H1 (cell line): ENCODE results near the gene DTWD2. TPM values are rescaled to one million over a fixed set of nuclear protein-coding genes. Genes with fewer than 3 reads are reported as not detected.

Experiments used
- CTCF ChIA-PET: fragments of 300-600 bp; sonication (Branson Sonifier 250); formaldehyde crosslinking; loops from one replicate; lab custom pipeline; 2021; ENCODE audit not compliant: partially characterized antibody; lab: Charles Lee
- POLR2A ChIA-PET: fragments of 300-600 bp; sonication (Branson Sonifier 250); formaldehyde crosslinking; loops from one replicate; lab custom pipeline; 2021; ENCODE audit warnings: inconsistent platforms; ENCODE audit not compliant: partially characterized antibody; lab: Charles Lee
- DNase-seq, 2 experiments: peaks; one replicate each; pipeline versions ENCODE4 v3.0.0 to v3.0.0-alpha.2; 2010 to 2022; ENCODE audit warnings: low spot score in 2 of 2, low read depth in 1 of 2, mixed read lengths in 1 of 2
- FAIRE-seq: peaks from 2 replicates; lab custom pipeline; 2011; peaks lifted over from hg19 to GRCh38; lab: Jason Lieb, UNC
- H2AFZ ChIP-seq: 2 replicates; pipeline ENCODE4 v1.8.1; 2012; ENCODE audit warnings: low read length, inconsistent platforms
- H2AK5ac ChIP-seq: 2 replicates; pipeline ENCODE4 v1.6.1; 2013; ENCODE audit warnings: low read depth, low read length
- H2BK120ac ChIP-seq: replicated peaks from 2 replicates; pipeline ENCODE3; 2013; ENCODE audit warnings: low read depth, low read length, inconsistent platforms
- H2BK12ac ChIP-seq: 2 replicates; pipeline ENCODE4 v1.6.1; 2013; ENCODE audit warnings: low read depth, low read length
- H2BK15ac ChIP-seq: 2 replicates; pipeline ENCODE4 v1.6.1; 2013; ENCODE audit warnings: low read length
- H2BK20ac ChIP-seq: 2 replicates; pipeline ENCODE4 v1.6.1; 2013; ENCODE audit warnings: low read length
- H2BK5ac ChIP-seq: 2 replicates; pipeline ENCODE4 v1.6.1; 2013; ENCODE audit warnings: low read depth, low read length
- H3K14ac ChIP-seq: 2 replicates; pipeline ENCODE4 v1.6.1; 2013; ENCODE audit warnings: inconsistent platforms; ENCODE audit not compliant: insufficient read length
- H3K18ac ChIP-seq: 2 replicates; pipeline ENCODE4 v1.6.1; 2013; ENCODE audit warnings: low read length; ENCODE audit errors: extremely low read depth
- H3K23ac ChIP-seq: 2 replicates; pipeline ENCODE4 v1.6.1; 2013; ENCODE audit warnings: inconsistent platforms; ENCODE audit not compliant: insufficient read length
- H3K23me2 ChIP-seq: 2 replicates; pipeline ENCODE4 v1.6.1; 2013; ENCODE audit warnings: low read depth, low read length
- H3K27ac ChIP-seq: 2 replicates; pipeline ENCODE4 v1.6.1; 2011; ENCODE audit warnings: low read depth, low read length, inconsistent platforms
- H3K27me3 ChIP-seq, 4 experiments: replicated peaks in 1 of 4; 1 replicate in 1 of 4; 2 replicates in 3 of 4; pipeline versions ENCODE4 v1.6.1 to v1.8.1; 2011 to 2013; ENCODE audit warnings: low read length in 3 of 4, mild to moderate bottlenecking in 3 of 4, inconsistent platforms in 2 of 4, mixed read lengths in 2 of 4, moderate library complexity in 1 of 4; ENCODE audit not compliant: control insufficient read depth in 3 of 4, insufficient read depth in 3 of 4; ENCODE audit errors: extremely low read depth in 1 of 4
- H3K36me3 ChIP-seq, 4 experiments: 2 replicates each; pipeline versions ENCODE4 v1.6.1 to v1.8.1; 2011 to 2013; ENCODE audit warnings: mild to moderate bottlenecking in 4 of 4, low read length in 3 of 4, moderate library complexity in 2 of 4, control low read depth in 1 of 4, inconsistent platforms in 1 of 4; ENCODE audit not compliant: insufficient read depth in 4 of 4, control insufficient read depth in 2 of 4
- H3K4ac ChIP-seq: replicated peaks from 2 replicates; pipeline ENCODE3; 2013; ENCODE audit warnings: low read length, low read depth, mixed read lengths, inconsistent platforms; ENCODE audit not compliant: insufficient read length
- H3K4me1 ChIP-seq, 4 experiments: replicated peaks in 1 of 4; 1 replicate in 1 of 4; 2 replicates in 3 of 4; pipeline versions ENCODE4 v1.6.1 to v1.8.1; 2011 to 2013; ENCODE audit warnings: low read length in 3 of 4, inconsistent platforms in 2 of 4, mixed read lengths in 1 of 4; ENCODE audit not compliant: insufficient read depth in 4 of 4, control insufficient read depth in 3 of 4
- H3K4me2 ChIP-seq, 2 experiments: 2 replicates each; pipeline versions ENCODE4 v1.6.1 to v1.8.1; 2011 to 2013; ENCODE audit warnings: low read depth in 2 of 2, low read length in 2 of 2, control low read depth in 1 of 2, inconsistent platforms in 1 of 2, mild to moderate bottlenecking in 1 of 2; ENCODE audit not compliant: insufficient read depth in 1 of 2
- H3K4me3 ChIP-seq, 4 experiments: fragments of 200-600, 300-600 bp in 1 of 4; sonication (generic), shearing (Covaris generic), sonication (Bioruptor Twin) in 1 of 4; 2 replicates each; pipeline versions ENCODE4 v1.5.1 to v1.8.1; 2011 to 2016; ENCODE audit warnings: low read length in 4 of 4, low read depth in 3 of 4, control low read depth in 2 of 4, inconsistent platforms in 2 of 4, mild to moderate bottlenecking in 2 of 4, mixed read lengths in 1 of 4, moderate library complexity in 1 of 4; ENCODE audit not compliant: insufficient read depth in 2 of 4; ENCODE audit errors: extremely low read depth in 1 of 4
- H3K56ac ChIP-seq: replicated peaks from 2 replicates; pipeline ENCODE3; 2013; ENCODE audit warnings: low read depth, mild to moderate bottlenecking, mixed read lengths, low read length, inconsistent platforms; ENCODE audit not compliant: insufficient read length
- H3K79me1 ChIP-seq: 2 replicates; pipeline ENCODE4 v1.6.1; 2013; ENCODE audit warnings: low read depth, low read length, control low read depth
- H3K79me2 ChIP-seq, 2 experiments: 2 replicates each; pipeline versions ENCODE4 v1.6.1 to v1.8.1; 2012 to 2013; ENCODE audit warnings: low read length in 2 of 2, mild to moderate bottlenecking in 2 of 2, inconsistent platforms in 1 of 2; ENCODE audit not compliant: insufficient read depth in 2 of 2, control insufficient read depth in 1 of 2
- H3K9ac ChIP-seq, 4 experiments: replicated peaks in 1 of 4; 1 replicate in 1 of 4; 2 replicates in 3 of 4; pipeline versions ENCODE4 v1.6.1 to v1.8.1; 2011 to 2013; ENCODE audit warnings: low read depth in 3 of 4, low read length in 3 of 4, control low read depth in 2 of 4, mild to moderate bottlenecking in 2 of 4, moderate library complexity in 2 of 4, inconsistent platforms in 1 of 4; ENCODE audit errors: extremely low read depth in 1 of 4
- H3K9me3 ChIP-seq, 2 experiments: 2 replicates each; pipeline versions ENCODE4 v1.6.1 to v1.8.1; 2012 to 2013; ENCODE audit warnings: mild to moderate bottlenecking in 2 of 2, moderate library complexity in 2 of 2, control low read depth in 1 of 2, inconsistent platforms in 1 of 2, low read depth in 1 of 2, low read length in 1 of 2, mixed read lengths in 1 of 2; ENCODE audit not compliant: insufficient read depth in 2 of 2
- H4K20me1 ChIP-seq, 2 experiments: replicated peaks in 1 of 2; 2 replicates each; pipeline versions ENCODE3 to v1.8.1; 2011 to 2013; ENCODE audit warnings: inconsistent platforms in 2 of 2, low read length in 2 of 2, mild to moderate bottlenecking in 1 of 2; ENCODE audit not compliant: insufficient read depth in 2 of 2, control insufficient read depth in 1 of 2
- H4K5ac ChIP-seq: 2 replicates; pipeline ENCODE4 v1.6.1; 2013; ENCODE audit warnings: low read length, low read depth, mixed read lengths, inconsistent platforms; ENCODE audit not compliant: insufficient read length
- H4K8ac ChIP-seq: 2 replicates; pipeline ENCODE4 v1.8.0; 2013; ENCODE audit warnings: mild to moderate bottlenecking, moderate library complexity, low read length, inconsistent platforms; ENCODE audit not compliant: insufficient read depth; ENCODE audit errors: extremely low read depth
- H4K91ac ChIP-seq: replicated peaks from 2 replicates; pipeline ENCODE3; 2013; ENCODE audit warnings: low read length, mixed read lengths, inconsistent platforms; ENCODE audit not compliant: insufficient read length
- ASH2L ChIP-seq: fragments of 200-600, 300-600 bp; sonication (generic); IDR thresholded peaks from one replicate; pipeline ENCODE4 v1.7.1; 2017; ENCODE audit warnings: low read length
- CTCF ChIP-seq, 3 experiments: IDR thresholded peaks; 1 replicate in 2 of 3; 2 replicates in 1 of 3; pipeline versions ENCODE4 v1.5.1 to v1.6.1; 2011; ENCODE audit warnings: low read length in 3 of 3, mild to moderate bottlenecking in 3 of 3, inconsistent platforms in 2 of 3, low read depth in 1 of 3, moderate library complexity in 1 of 3; ENCODE audit not compliant: insufficient read depth in 1 of 3; ENCODE audit errors: control extremely low read depth in 1 of 3
- EZH2 ChIP-seq: fragments of 200-600 bp; sonication (generic); IDR thresholded peaks from 2 replicates; pipeline ENCODE4 v1.7.1; 2012; ENCODE audit warnings: low read depth, mild to moderate bottlenecking, moderate library complexity, low read length, inconsistent platforms; ENCODE audit not compliant: severe bottlenecking
- GTF2F1 ChIP-seq: IDR thresholded peaks from 2 replicates; pipeline ENCODE4 v1.6.1; 2012; ENCODE audit warnings: low read depth, low read length, improper control_type of control experiment, borderline replicate concordance
- HDAC6 ChIP-seq: IDR thresholded peaks from one replicate; pipeline ENCODE4 v1.7.1; 2012; ENCODE audit warnings: low read depth, mild to moderate bottlenecking, inconsistent platforms, low read length, moderate library complexity
- KDM4A ChIP-seq: IDR thresholded peaks from one replicate; pipeline ENCODE4 v1.7.1; 2012; ENCODE audit warnings: low read depth, mild to moderate bottlenecking, moderate library complexity, low read length, inconsistent platforms; ENCODE audit not compliant: severe bottlenecking
- NANOG ChIP-seq: IDR thresholded peaks from 2 replicates; pipeline ENCODE4 v1.6.1; 2011; ENCODE audit warnings: low read length, low read depth, mild to moderate bottlenecking, inconsistent platforms; ENCODE audit not compliant: insufficient read depth, poor library complexity, severe bottlenecking
- POLR2A ChIP-seq, 2 experiments: IDR thresholded peaks; 1 replicate in 1 of 2; 2 replicates in 1 of 2; pipeline ENCODE4 v1.6.1; 2011; ENCODE audit warnings: low read depth in 2 of 2, low read length in 2 of 2, mild to moderate bottlenecking in 2 of 2; ENCODE audit errors: control extremely low read depth in 1 of 2
- SP2 ChIP-seq: IDR thresholded peaks from 2 replicates; pipeline ENCODE4 v1.6.1; 2012; ENCODE audit warnings: mild to moderate bottlenecking, low read length, inconsistent platforms
- SRF ChIP-seq: IDR thresholded peaks from 2 replicates; pipeline ENCODE4 v1.6.1; 2011; ENCODE audit warnings: mild to moderate bottlenecking, low read depth, low read length, moderate library complexity
- SUZ12 ChIP-seq: fragments of 200-600 bp; sonication (generic); IDR thresholded peaks from 2 replicates; pipeline ENCODE4 v1.6.1; 2012; ENCODE audit warnings: mild to moderate bottlenecking, inconsistent platforms, low read length, moderate library complexity, mixed read lengths
- WGBS, 2 experiments: shearing (Covaris generic) in 1 of 2; methylation state at CpG; one replicate each; pipeline versions ENCODE4 v1.1.6 to v1.1.7; 2013 to 2015; ENCODE audit warnings: low lambda C conversion rate in 2 of 2, mixed read lengths in 2 of 2, inconsistent platforms in 1 of 2, low coverage in 1 of 2, missing lambda C conversion rate in 1 of 2; ENCODE audit not compliant: insufficient replicate concordance in 2 of 2, insufficient coverage in 1 of 2, insufficient read length in 1 of 2; ENCODE audit errors: extremely low coverage in 1 of 2, missing lambda C conversion rate in 1 of 2; 5-methylcytosine and 5-hydroxymethylcytosine counted together
- polyA plus RNA-seq, 7 experiments: library from polyadenylated mRNA; depleted of rRNA in 3 of 7; stranded (reverse) in 5 of 7; unstranded in 2 of 7; fragments of >200 nt in 5 of 7; fragments of 200-250 nt in 2 of 7; gene quantifications; 1 replicate in 5 of 7; 2 replicates in 1 of 7; 4 replicates in 1 of 7; pipeline versions ENCODE4 v1.2.1 to v1.2.3, GENCODE V29; 2011 to 2013; ENCODE audit warnings: missing spikeins in 2 of 7, mixed read lengths in 2 of 7
- total RNA-seq: library from RNA; stranded (reverse); fragmentation: NEBNext Ultra II Directional; extraction: Animal tissue kit (Norgen Biotek cat#: 25700); gene quantifications from 2 replicates; pipeline ENCODE4 v1.2.1, GENCODE V29; 2021

Gene DTWD2
- total and polyA plus RNA-seq, 2 of the 8 experiments (the other 6 are each of a cell fraction or from before 2014, with no cell fraction given): 4.3 to 17.1 TPM

GRCh38 chr5:119028575-119028974, 40.2 kb upstream of the DTWD2 start:
- peaks cover 0 to 10% (median 6%) of the 10 kb centered on the region in 4 experiments; a peak in 4 of 7 replicates for H3K4me1 ChIP-seq
- H4K91ac ChIP-seq: no peak overlapping the region
- no peak overlapping the region for H2BK20ac ChIP-seq
- no peaks in the 10 kb centered on the region for H3K9me3 ChIP-seq
- H2BK5ac ChIP-seq: no peak overlapping the region
- no peak overlapping the region for H3K56ac ChIP-seq
- H3K27ac ChIP-seq: no peak overlapping the region
- H3K18ac ChIP-seq: no peak overlapping the region
- no peaks in the 10 kb centered on the region for H3K27me3 ChIP-seq
- TF ChIP-seq SRF (no peak), GTF2F1 (no peak), NANOG (no peak), SUZ12 (no peak), EZH2 (no peak), CTCF (IDR thresholded peaks at IDR 0.05; ENCODE audit: control extremely low read depth in 1 of 3, insufficient read depth in 1 of 3, low read depth in 1 of 3, low read length in 3 of 3) (no peak), POLR2A (IDR thresholded peaks at IDR 0.05; ENCODE audit: control extremely low read depth in 1 of 2, low read depth in 2 of 2, low read length in 2 of 2) (no peak), HDAC6 (no peak), SP2 (no peak), KDM4A (no peak), ASH2L (no peak)
- no peak overlapping the region for H3K4ac ChIP-seq
- FAIRE-seq (no peak), DNase-seq (no peak)
- no peak overlapping the region for H2BK120ac ChIP-seq
- no peak overlapping the region for H2BK15ac ChIP-seq
- no peaks in the 10 kb centered on the region for H3K23me2 ChIP-seq
- no peak overlapping the region for H4K5ac ChIP-seq
- no peak overlapping the region for H3K9ac ChIP-seq
- no peak overlapping the region for H3K4me2 ChIP-seq
- ChIA-PET POLR2A (interaction anchor here (0.6 kb wide), 1 partner anchor 318 kb away, joined by 4 read pairs; no protein-coding TSS in a partner anchor), CTCF (interaction anchor here (0.6 to 0.7 kb wide), 3 partner anchors 10 to 1582 kb away, joined by 3 read pairs; no protein-coding TSS in a partner anchor)
- no peak overlapping the region for H3K4me3 ChIP-seq
- H2AK5ac ChIP-seq: no peak overlapping the region
- H3K23ac ChIP-seq: no peak overlapping the region
- H3K79me2 ChIP-seq: no peaks in the 10 kb centered on the region
- H3K36me3 ChIP-seq: no peaks in the 10 kb centered on the region
- H2AFZ ChIP-seq: no peak overlapping the region
- no peak overlapping the region for H4K8ac ChIP-seq
- H2BK12ac ChIP-seq: no peak overlapping the region
- 89% methylated on average over 5 of the region's 5 CpGs; no CpG with 5 or more reads in 1 of the 2 experiments for WGBS, 2 experiments
- H3K79me1 ChIP-seq: no peaks in the 10 kb centered on the region
- no peaks in the 10 kb centered on the region for H4K20me1 ChIP-seq
- H3K14ac ChIP-seq: no peak overlapping the region
